ENCODE results near the gene ICAM2.

ICAM2 gene

DNA sequence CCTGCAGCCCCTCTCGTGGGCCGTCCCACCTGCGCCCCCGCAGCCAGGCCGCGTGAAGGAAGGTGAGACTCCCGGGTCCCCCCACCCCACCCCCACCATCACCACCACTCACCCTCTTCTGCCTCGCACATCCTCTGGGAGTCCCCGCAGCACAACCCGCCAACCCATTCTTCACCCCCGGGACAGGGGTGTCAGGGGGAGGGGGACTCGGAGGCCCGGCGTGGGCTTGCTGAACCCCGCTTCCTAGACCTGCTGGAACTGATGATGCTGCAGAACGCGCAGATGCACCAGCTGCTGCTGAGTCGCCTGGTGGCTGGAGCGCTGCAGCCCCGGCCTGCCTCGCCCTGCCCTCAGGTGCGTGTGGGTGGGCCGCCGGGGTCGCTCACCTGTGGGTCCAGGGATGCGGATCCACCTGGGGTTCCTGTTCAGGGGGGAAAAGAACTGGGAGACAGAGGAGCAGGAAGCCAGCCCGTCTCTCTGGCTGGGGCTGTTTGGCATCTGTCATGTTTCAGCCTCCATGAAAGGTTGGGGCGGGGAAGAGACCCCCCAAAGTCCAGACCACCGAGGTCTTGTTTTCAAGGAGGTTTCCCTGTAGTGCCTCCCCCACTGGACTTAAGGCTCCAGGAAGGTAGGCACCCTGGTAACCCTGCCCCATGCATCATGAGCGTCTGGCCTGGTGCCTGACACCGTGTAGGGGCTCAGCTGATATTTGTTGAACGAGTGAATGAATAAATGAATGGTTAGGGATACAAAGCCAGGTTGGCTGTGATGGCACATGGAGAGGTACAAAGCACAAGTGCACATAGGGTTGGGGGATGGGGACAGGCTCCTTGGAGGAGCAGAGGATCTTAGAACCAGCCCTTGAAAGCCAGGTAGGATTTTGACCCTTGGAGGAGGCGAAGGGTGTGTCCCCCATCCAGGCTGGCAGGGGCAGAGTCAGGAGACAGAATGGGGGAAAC is 21.4 kb downstream of the ICAM2 start:
- no CpG with 5 or more reads among the region's 33 CpGs for WGBS (ENCODE audit: extremely low coverage, insufficient coverage, low lambda C conversion rate)
- no peaks in the 10 kb centered on the region for H3K79me1 ChIP-seq (ENCODE audit: low read length)
- H3K4me1 ChIP-seq (ENCODE audit: control insufficient read depth, low read depth, low read length), result no peaks in the 10 kb centered on the region
- H2AK5ac ChIP-seq (ENCODE audit: low read length), result no peak overlapping the region
- no peak overlapping the region for H2BK5ac ChIP-seq (ENCODE audit: low read length)
- H2BK120ac ChIP-seq (ENCODE audit: low read depth, low read length), result no peak overlapping the region
- H3K36me3 ChIP-seq (ENCODE audit: control insufficient read depth, insufficient read depth, low read length), result no peaks in the 10 kb centered on the region
- no peak for DNase-seq
- no peaks in the 10 kb centered on the region for H3K27me3 ChIP-seq (ENCODE audit: insufficient read depth, low read length, poor library complexity)
- H3K56ac ChIP-seq (ENCODE audit: low read length), result peak overlapping the region; percentile 85
- peak overlapping the region; percentile 80 for H3K4me3 ChIP-seq (ENCODE audit: low read length)
- no peak overlapping the region for H3K4ac ChIP-seq (ENCODE audit: low read depth, low read length)
- peak overlapping the region; percentile 66 for H3K23ac ChIP-seq (ENCODE audit: low read length)
- no peak overlapping the region for H4K8ac ChIP-seq (ENCODE audit: low read depth, low read length)
- H3K9ac ChIP-seq (ENCODE audit: low read length), result peak overlapping the region; percentile 76
- peak overlapping the region; percentile 61 for H3K4me2 ChIP-seq (ENCODE audit: low read length)
- H2BK15ac ChIP-seq (replicated peaks; ENCODE audit: low read depth), result no peak overlapping the region
- no peak overlapping the region for H4K5ac ChIP-seq (ENCODE audit: low read length)
- H3K18ac ChIP-seq (ENCODE audit: low read length), result no peak overlapping the region
- H3K27ac ChIP-seq (ENCODE audit: low read depth, low read length), result no peak overlapping the region
- no peaks in the 10 kb centered on the region for H3K79me2 ChIP-seq (ENCODE audit: control insufficient read depth, insufficient read depth, low read length)

DNA sequence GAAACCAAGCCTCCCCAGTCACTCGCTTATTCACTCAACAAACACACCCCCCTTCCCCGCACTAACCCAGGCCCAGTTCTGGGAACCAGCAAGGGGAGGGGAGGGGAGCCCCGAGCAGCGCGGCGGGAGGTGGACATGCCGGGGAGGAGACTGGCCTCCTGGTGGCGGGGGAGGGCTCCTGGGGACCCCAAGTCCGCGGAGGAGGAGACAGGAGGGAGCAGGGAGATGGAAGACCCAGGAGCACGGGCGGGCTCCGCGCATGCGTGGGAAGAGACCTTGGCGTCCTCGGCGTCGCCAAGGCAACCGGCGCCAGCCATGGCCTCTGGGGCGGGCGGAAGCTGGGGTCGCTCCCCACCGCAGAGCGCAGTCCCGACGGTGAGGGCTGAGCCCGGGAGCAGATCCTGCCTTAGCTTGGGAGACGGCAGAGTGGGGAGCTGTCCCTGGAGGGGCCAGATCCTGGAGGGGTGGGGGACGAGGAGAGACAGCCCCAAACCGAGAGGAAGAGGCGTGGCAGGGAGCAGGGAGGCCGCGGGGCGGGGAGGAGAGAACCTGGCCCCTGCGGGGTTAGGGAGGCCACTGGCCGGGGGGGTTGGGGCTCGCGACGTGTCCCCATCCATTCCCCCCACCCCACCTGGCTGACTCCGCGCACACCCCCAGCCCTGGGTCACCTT is 22.2 kb downstream of the ICAM2 start, which contains the start of gene PRR29:
Gene PRR29 (plus strand): TSS at position 302 of the 671 bp plus-strand sequence. CDS start 14 bp downstream, at position 316.
- Histone ChIP-seq H3K4ac (ENCODE audit: low read depth, low read length) (no peak within 1 kb of the TSS), H2AK5ac (ENCODE audit: low read length) (no peak within 1 kb of the TSS), H3K18ac (ENCODE audit: low read length) (no peak within 1 kb of the TSS), H2BK5ac (ENCODE audit: low read length) (no peak within 1 kb of the TSS), H3K79me1 (ENCODE audit: low read length) (no peaks in the 10 kb centered on the region), H2BK15ac (replicated peaks; ENCODE audit: low read depth) (no peak within 1 kb of the TSS), H2BK120ac (ENCODE audit: low read depth, low read length) (no peak within 1 kb of the TSS), H3K9ac (ENCODE audit: low read length) (peak within 1 kb of the TSS; percentile 76), H3K4me2 (ENCODE audit: low read length) (peak within 1 kb of the TSS; percentile 95), H3K56ac (ENCODE audit: low read length) (peak within 1 kb of the TSS; percentile 85), H3K36me3 (ENCODE audit: control insufficient read depth, insufficient read depth, low read length) (no peaks in the 10 kb centered on the region), H3K4me1 (ENCODE audit: control insufficient read depth, low read depth, low read length) (no peaks in the 10 kb centered on the region), H3K4me3 (ENCODE audit: low read length) (peak within 1 kb of the TSS; percentile 80), H3K79me2 (ENCODE audit: control insufficient read depth, insufficient read depth, low read length) (no peaks in the 10 kb centered on the region), H3K27ac (ENCODE audit: low read depth, low read length) (no peak within 1 kb of the TSS), H4K5ac (ENCODE audit: low read length) (no peak within 1 kb of the TSS), H3K27me3 (ENCODE audit: insufficient read depth, low read length, poor library complexity) (no peaks in the 10 kb centered on the region), H4K8ac (ENCODE audit: low read depth, low read length) (no peak within 1 kb of the TSS), H3K23ac (ENCODE audit: low read length) (peak within 1 kb of the TSS; percentile 66)
- WGBS (ENCODE audit: extremely low coverage, insufficient coverage, low lambda C conversion rate), result no CpG with 5 or more reads among the region's 43 CpGs
- peak; percentile 85 for DNase-seq

DNA sequence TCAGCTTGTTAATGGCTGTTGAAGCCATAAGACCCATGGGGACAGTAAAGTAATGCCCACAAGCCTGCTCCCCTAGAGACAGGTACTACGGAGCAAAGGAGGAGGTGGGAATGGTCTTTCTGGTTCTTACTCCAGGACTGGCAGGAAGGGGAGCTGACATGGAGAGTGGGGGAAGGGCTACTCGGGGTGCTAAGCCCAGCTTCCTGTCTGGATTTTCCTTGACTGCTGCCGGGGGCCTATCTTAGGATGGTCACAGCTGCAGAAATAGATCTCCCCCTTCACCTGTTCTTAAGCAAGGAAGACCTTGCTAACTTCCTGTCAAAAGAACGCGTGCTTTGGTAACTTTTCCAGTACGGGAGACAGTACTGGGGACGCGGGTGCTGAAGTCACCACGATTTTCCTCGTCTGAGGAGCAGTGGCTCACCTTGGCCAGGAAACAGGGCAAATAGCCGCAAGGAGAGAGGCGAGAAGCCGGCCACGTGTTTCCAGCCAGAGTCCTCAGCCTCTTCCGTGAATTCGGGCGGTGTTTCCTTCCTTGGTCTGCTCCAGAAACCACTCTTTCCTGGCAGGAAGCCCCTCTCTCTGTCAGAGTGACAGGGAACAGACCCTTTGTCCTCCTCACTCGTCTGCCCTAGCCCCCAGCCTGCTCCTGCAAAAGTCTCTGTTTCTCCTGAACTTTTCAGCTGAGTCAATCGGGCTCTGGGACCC is 22.9 kb downstream of the ICAM2 start:
- Histone ChIP-seq H3K9ac (ENCODE audit: low read length) (peak overlapping the region; percentile 59), H4K8ac (ENCODE audit: low read depth, low read length) (no peak overlapping the region), H3K4me1 (ENCODE audit: control insufficient read depth, low read depth, low read length) (no peaks in the 10 kb centered on the region), H4K5ac (ENCODE audit: low read length) (no peak overlapping the region), H2BK5ac (ENCODE audit: low read length) (no peak overlapping the region), H2BK15ac (replicated peaks; ENCODE audit: low read depth) (no peak overlapping the region), H3K79me1 (ENCODE audit: low read length) (no peaks in the 10 kb centered on the region), H3K79me2 (ENCODE audit: control insufficient read depth, insufficient read depth, low read length) (no peaks in the 10 kb centered on the region), H3K27ac (ENCODE audit: low read depth, low read length) (no peak overlapping the region), H2AK5ac (ENCODE audit: low read length) (no peak overlapping the region), H3K4me2 (ENCODE audit: low read length) (peak overlapping the region; percentile 95), H3K27me3 (ENCODE audit: insufficient read depth, low read length, poor library complexity) (no peaks in the 10 kb centered on the region), H3K23ac (ENCODE audit: low read length) (no peak overlapping the region), H3K56ac (ENCODE audit: low read length) (peak overlapping the region; percentile 82), H3K18ac (ENCODE audit: low read length) (no peak overlapping the region), H3K4me3 (ENCODE audit: low read length) (peak overlapping the region; percentile 72), H2BK120ac (ENCODE audit: low read depth, low read length) (no peak overlapping the region), H3K36me3 (ENCODE audit: control insufficient read depth, insufficient read depth, low read length) (no peaks in the 10 kb centered on the region), H3K4ac (ENCODE audit: low read depth, low read length) (no peak overlapping the region)
- no CpG with 5 or more reads among the region's 19 CpGs for WGBS (ENCODE audit: extremely low coverage, insufficient coverage, low lambda C conversion rate)
- peak; percentile 54 for DNase-seq

DNA sequence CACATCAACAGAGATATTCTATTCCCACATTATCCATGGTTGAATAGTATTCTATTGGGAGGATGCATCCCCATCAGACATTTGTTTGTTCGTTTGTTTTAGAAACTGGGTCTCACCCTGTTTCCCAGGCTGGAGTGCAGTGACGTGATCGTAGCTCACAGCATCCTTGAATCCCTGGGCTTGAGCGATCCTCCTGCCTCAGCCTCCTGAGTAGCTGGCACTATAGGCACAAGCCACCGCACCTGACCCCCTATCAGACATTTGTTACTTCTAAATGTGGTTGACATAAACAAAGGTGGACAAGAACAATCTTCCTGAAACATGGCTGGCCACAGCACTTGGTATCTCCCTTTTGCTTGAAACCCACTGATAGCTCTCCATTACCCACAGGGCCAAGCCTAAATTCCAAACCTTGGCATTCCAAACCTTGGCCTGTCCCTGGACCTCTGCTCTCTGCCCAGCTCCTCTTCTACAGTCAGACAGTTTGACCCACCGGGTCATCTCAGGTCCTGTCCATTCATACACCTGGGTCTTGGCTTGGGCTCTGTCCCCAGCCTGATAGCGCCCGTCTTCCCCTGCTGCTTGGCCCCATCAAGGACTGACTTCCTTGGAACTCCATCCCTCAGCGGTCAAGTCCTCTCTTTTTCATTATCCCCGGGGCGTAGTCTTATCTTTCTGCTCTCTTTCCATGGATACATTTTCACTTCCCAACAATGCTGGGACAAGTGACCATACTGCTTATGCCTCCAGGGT is 23.8 kb downstream of the ICAM2 start:
- Histone ChIP-seq H3K36me3 (ENCODE audit: control insufficient read depth, insufficient read depth, low read length) (no peaks in the 10 kb centered on the region), H3K27me3 (ENCODE audit: insufficient read depth, low read length, poor library complexity) (no peaks in the 10 kb centered on the region), H3K27ac (ENCODE audit: low read depth, low read length) (no peak overlapping the region), H3K18ac (ENCODE audit: low read length) (no peak overlapping the region), H2AK5ac (ENCODE audit: low read length) (no peak overlapping the region), H3K56ac (ENCODE audit: low read length) (no peak overlapping the region), H4K8ac (ENCODE audit: low read depth, low read length) (no peak overlapping the region), H2BK5ac (ENCODE audit: low read length) (no peak overlapping the region), H3K79me2 (ENCODE audit: control insufficient read depth, insufficient read depth, low read length) (no peaks in the 10 kb centered on the region), H3K4ac (ENCODE audit: low read depth, low read length) (no peak overlapping the region), H3K4me3 (ENCODE audit: low read length) (no peak overlapping the region), H3K79me1 (ENCODE audit: low read length) (no peaks in the 10 kb centered on the region), H4K5ac (ENCODE audit: low read length) (no peak overlapping the region), H3K4me2 (ENCODE audit: low read length) (no peak overlapping the region), H2BK15ac (replicated peaks; ENCODE audit: low read depth) (no peak overlapping the region), H3K23ac (ENCODE audit: low read length) (no peak overlapping the region), H2BK120ac (ENCODE audit: low read depth, low read length) (no peak overlapping the region), H3K9ac (ENCODE audit: low read length) (no peak overlapping the region), H3K4me1 (ENCODE audit: control insufficient read depth, low read depth, low read length) (no peaks in the 10 kb centered on the region)
- no peak for DNase-seq
- WGBS (ENCODE audit: extremely low coverage, insufficient coverage, low lambda C conversion rate), result no CpG with 5 or more reads among the region's 11 CpGs

DNA sequence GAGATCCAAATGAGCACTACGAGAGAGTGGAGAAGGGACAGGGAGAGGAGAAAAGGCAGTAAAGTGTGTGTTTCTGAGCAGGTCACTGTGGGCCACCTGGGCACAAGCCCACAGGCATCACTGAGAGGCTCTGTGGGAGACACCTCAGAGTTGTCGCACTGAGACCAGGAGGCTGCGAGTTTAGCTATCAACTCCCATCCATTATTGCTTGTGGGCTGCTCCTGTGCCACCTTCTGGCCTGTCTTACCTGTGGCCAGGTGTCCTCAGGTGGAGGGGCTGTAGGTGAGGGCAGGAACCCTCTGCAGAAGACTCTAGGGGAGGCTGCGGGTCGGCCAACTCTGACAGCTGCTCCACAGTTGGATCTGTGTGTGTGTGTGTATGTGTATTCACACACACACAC is 24.8 kb downstream of the ICAM2 start:
- Histone ChIP-seq H3K4ac (ENCODE audit: low read depth, low read length) (no peak overlapping the region), H3K79me2 (ENCODE audit: control insufficient read depth, insufficient read depth, low read length) (no peaks in the 10 kb centered on the region), H2BK5ac (ENCODE audit: low read length) (no peak overlapping the region), H2BK120ac (ENCODE audit: low read depth, low read length) (no peak overlapping the region), H3K56ac (ENCODE audit: low read length) (no peak overlapping the region), H3K27me3 (ENCODE audit: insufficient read depth, low read length, poor library complexity) (no peaks in the 10 kb centered on the region), H2BK15ac (replicated peaks; ENCODE audit: low read depth) (no peak overlapping the region), H3K27ac (ENCODE audit: low read depth, low read length) (no peak overlapping the region), H4K8ac (ENCODE audit: low read depth, low read length) (no peak overlapping the region), H3K36me3 (ENCODE audit: control insufficient read depth, insufficient read depth, low read length) (no peaks in the 10 kb centered on the region), H3K4me3 (ENCODE audit: low read length) (no peak overlapping the region), H2AK5ac (ENCODE audit: low read length) (no peak overlapping the region), H3K79me1 (ENCODE audit: low read length) (no peaks in the 10 kb centered on the region), H3K18ac (ENCODE audit: low read length) (no peak overlapping the region), H3K23ac (ENCODE audit: low read length) (no peak overlapping the region), H3K4me2 (ENCODE audit: low read length) (no peak overlapping the region), H4K5ac (ENCODE audit: low read length) (no peak overlapping the region), H3K4me1 (ENCODE audit: control insufficient read depth, low read depth, low read length) (no peaks in the 10 kb centered on the region), H3K9ac (ENCODE audit: low read length) (no peak overlapping the region)
- no peak for DNase-seq
- no CpG with 5 or more reads among the region's 5 CpGs for WGBS (ENCODE audit: extremely low coverage, insufficient coverage, low lambda C conversion rate)

All from mesendoderm (in vitro differentiated cells).